ENCODE measurements around the gene MYO1H.

Gene MYO1H

GRCh38 chr12:109466305-109466704, 118.6 kb downstream of the MYO1H start:
- Histone ChIP-seq H3K4ac (ENCODE audit: low read depth, low read length) (no peak overlapping the region), H2BK120ac (ENCODE audit: low read depth, low read length) (no peak overlapping the region), H3K27ac (ENCODE audit: low read depth, low read length) (no peak overlapping the region), H3K23ac (ENCODE audit: low read length) (no peak overlapping the region), H3K4me2 (ENCODE audit: low read length) (no peak overlapping the region), H3K18ac (ENCODE audit: low read length) (no peak overlapping the region), H3K56ac (ENCODE audit: low read length) (no peak overlapping the region), H3K79me2 (ENCODE audit: control insufficient read depth, insufficient read depth, low read length) (peaks cover 77% of the 10 kb centered on the region), H4K8ac (ENCODE audit: low read depth, low read length) (no peak overlapping the region), H2BK15ac (replicated peaks; ENCODE audit: low read depth) (no peak overlapping the region), H3K9ac (ENCODE audit: low read length) (no peak overlapping the region), H3K4me3 (ENCODE audit: low read length) (no peak overlapping the region), H2BK5ac (ENCODE audit: low read length) (no peak overlapping the region), H3K27me3 (ENCODE audit: insufficient read depth, low read length, poor library complexity) (no peaks in the 10 kb centered on the region), H2AK5ac (ENCODE audit: low read length) (no peak overlapping the region), H3K36me3 (ENCODE audit: control insufficient read depth, insufficient read depth, low read length) (peaks cover 6% of the 10 kb centered on the region), H3K79me1 (ENCODE audit: low read length) (peaks cover 53% of the 10 kb centered on the region), H3K4me1 (ENCODE audit: control insufficient read depth, low read depth, low read length) (peaks cover 23% of the 10 kb centered on the region), H4K5ac (ENCODE audit: low read length) (no peak overlapping the region)
- DNase-seq = no peak
- no CpG with 5 or more reads among the region's 2 CpGs for WGBS (ENCODE audit: extremely low coverage, insufficient coverage, low lambda C conversion rate)

- no peak overlapping the region for H4K8ac ChIP-seq (ENCODE audit: low read depth, low read length)
- H3K4me2 ChIP-seq (ENCODE audit: low read length) = no peak overlapping the region
- H3K18ac ChIP-seq (ENCODE audit: low read length) = no peak overlapping the region
- no peak overlapping the region for H2AK5ac ChIP-seq (ENCODE audit: low read length)
- H2BK120ac ChIP-seq (ENCODE audit: low read depth, low read length) = no peak overlapping the region
- peaks cover 6% of the 10 kb centered on the region for H3K36me3 ChIP-seq (ENCODE audit: control insufficient read depth, insufficient read depth, low read length)
- no peak overlapping the region for H3K56ac ChIP-seq (ENCODE audit: low read length)
- no peak overlapping the region for H3K9ac ChIP-seq (ENCODE audit: low read length)
- no peak for DNase-seq
- peaks cover 75% of the 10 kb centered on the region for H3K79me2 ChIP-seq (ENCODE audit: control insufficient read depth, insufficient read depth, low read length)
- no peak overlapping the region for H3K4me3 ChIP-seq (ENCODE audit: low read length)
- H3K4me1 ChIP-seq (ENCODE audit: control insufficient read depth, low read depth, low read length) = peaks cover 18% of the 10 kb centered on the region
- H3K27ac ChIP-seq (ENCODE audit: low read depth, low read length) = no peak overlapping the region
- H4K5ac ChIP-seq (ENCODE audit: low read length) = no peak overlapping the region
- no peak overlapping the region for H3K4ac ChIP-seq (ENCODE audit: low read depth, low read length)
- H3K27me3 ChIP-seq (ENCODE audit: insufficient read depth, low read length, poor library complexity) = no peaks in the 10 kb centered on the region
- H3K23ac ChIP-seq (ENCODE audit: low read length) = no peak overlapping the region
- peaks cover 48% of the 10 kb centered on the region for H3K79me1 ChIP-seq (ENCODE audit: low read length)
- no peak overlapping the region for H2BK15ac ChIP-seq (replicated peaks; ENCODE audit: low read depth)
- no peak overlapping the region for H2BK5ac ChIP-seq (ENCODE audit: low read length)
- WGBS (ENCODE audit: extremely low coverage, insufficient coverage, low lambda C conversion rate) = no CpG with 5 or more reads among the region's 3 CpGs
Observed at GRCh38 chr12:109466821-109467220, 119.1 kb downstream of the MYO1H start.

- Histone ChIP-seq H3K27me3 (ENCODE audit: insufficient read depth, low read length, poor library complexity) (no peaks in the 10 kb centered on the region), H3K79me2 (ENCODE audit: control insufficient read depth, insufficient read depth, low read length) (peaks cover 76% of the 10 kb centered on the region), H3K56ac (ENCODE audit: low read length) (peak overlapping the region; percentile 35), H4K5ac (ENCODE audit: low read length) (no peak overlapping the region), H3K4me2 (ENCODE audit: low read length) (no peak overlapping the region), H4K8ac (ENCODE audit: low read depth, low read length) (no peak overlapping the region), H3K9ac (ENCODE audit: low read length) (no peak overlapping the region), H2AK5ac (ENCODE audit: low read length) (no peak overlapping the region), H3K4ac (ENCODE audit: low read depth, low read length) (no peak overlapping the region), H2BK5ac (ENCODE audit: low read length) (no peak overlapping the region), H3K23ac (ENCODE audit: low read length) (no peak overlapping the region), H3K36me3 (ENCODE audit: control insufficient read depth, insufficient read depth, low read length) (peaks cover 6% of the 10 kb centered on the region), H3K18ac (ENCODE audit: low read length) (no peak overlapping the region), H2BK15ac (replicated peaks; ENCODE audit: low read depth) (no peak overlapping the region), H3K79me1 (ENCODE audit: low read length) (peaks cover 51% of the 10 kb centered on the region), H3K27ac (ENCODE audit: low read depth, low read length) (no peak overlapping the region), H3K4me1 (ENCODE audit: control insufficient read depth, low read depth, low read length) (peaks cover 12% of the 10 kb centered on the region), H2BK120ac (ENCODE audit: low read depth, low read length) (no peak overlapping the region), H3K4me3 (ENCODE audit: low read length) (no peak overlapping the region)
- DNase-seq = peak; percentile 26
- no CpG with 5 or more reads among the region's 8 CpGs for WGBS (ENCODE audit: extremely low coverage, insufficient coverage, low lambda C conversion rate)
Observed at GRCh38 chr12:109467978-109468676, 120.4 kb downstream of the MYO1H start.

GRCh38 chr12:109469517-109469916, 121.8 kb downstream of the MYO1H start:
- Histone ChIP-seq H3K36me3 (ENCODE audit: control insufficient read depth, insufficient read depth, low read length) (peaks cover 6% of the 10 kb centered on the region), H4K8ac (ENCODE audit: low read depth, low read length) (no peak overlapping the region), H3K23ac (ENCODE audit: low read length) (no peak overlapping the region), H3K27me3 (ENCODE audit: insufficient read depth, low read length, poor library complexity) (no peaks in the 10 kb centered on the region), H3K79me2 (ENCODE audit: control insufficient read depth, insufficient read depth, low read length) (peaks cover 86% of the 10 kb centered on the region), H3K4ac (ENCODE audit: low read depth, low read length) (no peak overlapping the region), H2BK15ac (replicated peaks; ENCODE audit: low read depth) (no peak overlapping the region), H3K9ac (ENCODE audit: low read length) (no peak overlapping the region), H3K27ac (ENCODE audit: low read depth, low read length) (no peak overlapping the region), H3K4me1 (ENCODE audit: control insufficient read depth, low read depth, low read length) (peaks cover 2% of the 10 kb centered on the region), H2BK120ac (ENCODE audit: low read depth, low read length) (no peak overlapping the region), H3K4me2 (ENCODE audit: low read length) (no peak overlapping the region), H2BK5ac (ENCODE audit: low read length) (no peak overlapping the region), H3K4me3 (ENCODE audit: low read length) (no peak overlapping the region), H2AK5ac (ENCODE audit: low read length) (no peak overlapping the region), H3K18ac (ENCODE audit: low read length) (no peak overlapping the region), H4K5ac (ENCODE audit: low read length) (no peak overlapping the region), H3K56ac (ENCODE audit: low read length) (no peak overlapping the region), H3K79me1 (ENCODE audit: low read length) (peaks cover 53% of the 10 kb centered on the region)
- no peak for DNase-seq
- WGBS (ENCODE audit: extremely low coverage, insufficient coverage, low lambda C conversion rate) = no CpG with 5 or more reads among the region's 10 CpGs

- no peak for DNase-seq
- no peak overlapping the region for H3K23ac ChIP-seq (ENCODE audit: low read length)
- no peak overlapping the region for H2BK15ac ChIP-seq (replicated peaks; ENCODE audit: low read depth)
- no peak overlapping the region for H4K5ac ChIP-seq (ENCODE audit: low read length)
- H3K9ac ChIP-seq (ENCODE audit: low read length) = no peak overlapping the region
- no peak overlapping the region for H4K8ac ChIP-seq (ENCODE audit: low read depth, low read length)
- no CpG with 5 or more reads among the region's 3 CpGs for WGBS (ENCODE audit: extremely low coverage, insufficient coverage, low lambda C conversion rate)
- H2AK5ac ChIP-seq (ENCODE audit: low read length) = no peak overlapping the region
- no peak overlapping the region for H3K56ac ChIP-seq (ENCODE audit: low read length)
- H3K79me1 ChIP-seq (ENCODE audit: low read length) = peaks cover 45% of the 10 kb centered on the region
- H3K36me3 ChIP-seq (ENCODE audit: control insufficient read depth, insufficient read depth, low read length) = peaks cover 5% of the 10 kb centered on the region
- no peaks in the 10 kb centered on the region for H3K27me3 ChIP-seq (ENCODE audit: insufficient read depth, low read length, poor library complexity)
- no peak overlapping the region for H3K27ac ChIP-seq (ENCODE audit: low read depth, low read length)
- peaks cover 79% of the 10 kb centered on the region for H3K79me2 ChIP-seq (ENCODE audit: control insufficient read depth, insufficient read depth, low read length)
- no peak overlapping the region for H3K4me3 ChIP-seq (ENCODE audit: low read length)
- H2BK120ac ChIP-seq (ENCODE audit: low read depth, low read length) = no peak overlapping the region
- H3K4ac ChIP-seq (ENCODE audit: low read depth, low read length) = no peak overlapping the region
- H3K18ac ChIP-seq (ENCODE audit: low read length) = no peak overlapping the region
- H3K4me2 ChIP-seq (ENCODE audit: low read length) = no peak overlapping the region
- peaks cover 7% of the 10 kb centered on the region for H3K4me1 ChIP-seq (ENCODE audit: control insufficient read depth, low read depth, low read length)
- H2BK5ac ChIP-seq (ENCODE audit: low read length) = no peak overlapping the region
Observed at GRCh38 chr12:109473006-109473405, 125.3 kb downstream of the MYO1H start.

Measured in mesendoderm (in vitro differentiated cells).